ENCODE results near the gene AKAP17A.
A peak's percentile ranks its signal among the peaks of the same experiment; 100 is the strongest.

AKAP17A gene

GRCh38 chrX:1596676-1597344 is 5.4 kb downstream of the AKAP17A start:
- Histone ChIP-seq H3K4me3 (ENCODE audit: insufficient read length, low read depth) (no peak overlapping the region), H3K36me3 (ENCODE audit: insufficient read depth, insufficient read length, low read length) (peaks cover 88% of the 10 kb centered on the region), H3K4me1 (ENCODE audit: insufficient read depth, insufficient read length) (peaks cover 20% of the 10 kb centered on the region), H3K9me3 (ENCODE audit: insufficient read depth, low read length) (no peaks in the 10 kb centered on the region), H3K9ac (ENCODE audit: insufficient read length, low read depth) (no peak overlapping the region), H3K27me3 (ENCODE audit: insufficient read depth, insufficient read length) (no peaks in the 10 kb centered on the region)
- no peak for TF ChIP-seq YY1 (IDR thresholded peaks at IDR 0.05; ENCODE audit: insufficient read depth, insufficient read length)
- no peak for TF ChIP-seq ZNF274 (IDR thresholded peaks at IDR 0.05; ENCODE audit: low read depth, low read length)
- no peak for TF ChIP-seq SUZ12 (IDR thresholded peaks at IDR 0.05; ENCODE audit: extremely low read depth, insufficient read depth, insufficient read length)
- DNase-seq (ENCODE audit: low read depth, low spot score): no peak

DNA sequence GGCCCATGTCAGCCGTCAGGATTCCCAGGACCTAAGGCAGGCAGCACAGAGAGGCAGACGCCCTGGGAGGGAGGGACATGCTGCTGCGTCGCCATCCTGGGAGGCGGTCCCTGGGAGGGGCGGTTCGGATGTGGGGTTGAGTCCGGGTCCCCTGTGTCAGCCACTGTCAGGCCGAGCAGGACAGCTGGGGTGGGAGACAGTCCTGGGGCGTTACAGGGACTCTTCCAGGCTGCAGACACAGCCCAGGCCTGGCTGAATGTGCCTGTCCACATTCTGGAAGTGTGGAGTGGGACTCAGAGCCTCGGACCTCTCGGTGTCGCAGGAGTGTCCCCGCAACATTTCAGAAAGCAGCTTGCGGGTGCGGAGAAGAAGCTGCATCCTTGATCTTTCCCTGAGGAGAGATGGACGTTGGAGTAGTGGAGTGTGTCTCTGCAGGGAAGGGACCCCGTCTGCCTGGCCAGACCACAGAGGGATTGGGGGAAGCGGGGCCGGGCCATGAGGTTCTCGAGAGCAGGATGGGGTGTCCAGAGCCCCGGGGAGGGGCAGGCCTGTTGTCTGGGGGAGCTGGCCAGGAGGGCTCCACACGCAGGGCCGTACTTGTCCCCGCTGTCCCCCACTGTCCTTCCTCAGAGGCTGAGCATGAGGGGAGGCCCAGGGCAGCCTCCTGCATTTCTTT is 6.1 kb downstream of the AKAP17A start:
- TF ChIP-seq ZNF274 (IDR thresholded peaks at IDR 0.05; ENCODE audit: low read depth, low read length) (no peak), YY1 (IDR thresholded peaks at IDR 0.05; ENCODE audit: insufficient read depth, insufficient read length) (no peak), SUZ12 (IDR thresholded peaks at IDR 0.05; ENCODE audit: extremely low read depth, insufficient read depth, insufficient read length) (no peak)
- DNase-seq (ENCODE audit: low read depth, low spot score): no peak
- peak overlapping the region; percentile 17 for H3K9ac ChIP-seq (ENCODE audit: insufficient read length, low read depth)
- peaks cover 95% of the 10 kb centered on the region for H3K36me3 ChIP-seq (ENCODE audit: insufficient read depth, insufficient read length, low read length)
- no peaks in the 10 kb centered on the region for H3K27me3 ChIP-seq (ENCODE audit: insufficient read depth, insufficient read length)
- no peaks in the 10 kb centered on the region for H3K9me3 ChIP-seq (ENCODE audit: insufficient read depth, low read length)
- no peak overlapping the region for H3K4me3 ChIP-seq (ENCODE audit: insufficient read length, low read depth)
- peaks cover 20% of the 10 kb centered on the region for H3K4me1 ChIP-seq (ENCODE audit: insufficient read depth, insufficient read length)

DNA sequence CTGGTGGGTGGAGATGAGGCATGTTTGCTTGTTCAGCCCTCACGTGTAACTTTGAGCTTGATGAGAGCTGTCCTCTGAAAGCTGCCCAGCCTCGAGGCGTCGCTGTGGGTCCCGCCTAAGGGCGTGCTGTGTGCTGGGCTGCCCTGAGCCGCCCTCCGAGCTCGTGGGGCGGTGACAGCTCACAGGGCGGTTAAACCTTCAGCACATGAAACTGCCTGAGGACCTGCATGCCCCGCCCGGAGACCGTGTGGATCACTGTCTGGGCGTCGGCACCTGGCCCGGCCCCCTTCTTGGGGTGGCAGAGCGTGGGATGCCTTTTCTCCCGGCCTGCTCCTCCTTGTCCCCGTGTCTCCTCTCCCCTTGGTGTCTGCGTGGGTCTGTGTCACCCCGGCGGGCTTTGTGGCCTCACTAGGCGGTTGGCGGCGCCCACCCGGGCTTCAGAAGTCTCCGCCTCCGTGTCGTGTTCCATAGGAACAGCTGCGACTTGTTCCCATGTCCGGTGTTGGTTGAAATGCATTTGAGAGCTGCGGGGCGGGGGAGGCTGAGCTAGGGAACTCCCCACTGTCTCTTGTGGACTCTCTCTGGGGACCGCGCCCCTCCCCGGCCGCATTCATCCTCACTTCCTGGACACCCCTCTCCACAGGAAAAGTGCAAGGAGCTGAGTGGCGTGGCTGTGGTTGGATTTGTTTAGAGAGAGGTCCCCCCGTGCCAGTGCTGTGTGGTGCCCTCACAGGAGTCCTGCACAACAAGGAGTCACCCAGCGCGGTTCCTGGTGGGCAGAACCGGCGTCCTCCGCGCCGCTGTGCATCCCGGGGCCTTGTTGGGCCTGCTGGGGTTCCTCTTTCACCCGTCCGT is 6.8 kb downstream of the AKAP17A start:
- H3K4me1 ChIP-seq (ENCODE audit: insufficient read depth, insufficient read length): peaks cover 16% of the 10 kb centered on the region
- no peaks in the 10 kb centered on the region for H3K9me3 ChIP-seq (ENCODE audit: insufficient read depth, low read length)
- H3K4me3 ChIP-seq (ENCODE audit: insufficient read length, low read depth): no peak overlapping the region
- peaks cover 96% of the 10 kb centered on the region for H3K36me3 ChIP-seq (ENCODE audit: insufficient read depth, insufficient read length, low read length)
- TF ChIP-seq YY1 (IDR thresholded peaks at IDR 0.05; ENCODE audit: insufficient read depth, insufficient read length): no peak
- no peak for TF ChIP-seq ZNF274 (IDR thresholded peaks at IDR 0.05; ENCODE audit: low read depth, low read length)
- no peak for TF ChIP-seq SUZ12 (IDR thresholded peaks at IDR 0.05; ENCODE audit: extremely low read depth, insufficient read depth, insufficient read length)
- no peak for DNase-seq (ENCODE audit: low read depth, low spot score)
- no peak overlapping the region for H3K9ac ChIP-seq (ENCODE audit: insufficient read length, low read depth)
- no peaks in the 10 kb centered on the region for H3K27me3 ChIP-seq (ENCODE audit: insufficient read depth, insufficient read length)

DNA sequence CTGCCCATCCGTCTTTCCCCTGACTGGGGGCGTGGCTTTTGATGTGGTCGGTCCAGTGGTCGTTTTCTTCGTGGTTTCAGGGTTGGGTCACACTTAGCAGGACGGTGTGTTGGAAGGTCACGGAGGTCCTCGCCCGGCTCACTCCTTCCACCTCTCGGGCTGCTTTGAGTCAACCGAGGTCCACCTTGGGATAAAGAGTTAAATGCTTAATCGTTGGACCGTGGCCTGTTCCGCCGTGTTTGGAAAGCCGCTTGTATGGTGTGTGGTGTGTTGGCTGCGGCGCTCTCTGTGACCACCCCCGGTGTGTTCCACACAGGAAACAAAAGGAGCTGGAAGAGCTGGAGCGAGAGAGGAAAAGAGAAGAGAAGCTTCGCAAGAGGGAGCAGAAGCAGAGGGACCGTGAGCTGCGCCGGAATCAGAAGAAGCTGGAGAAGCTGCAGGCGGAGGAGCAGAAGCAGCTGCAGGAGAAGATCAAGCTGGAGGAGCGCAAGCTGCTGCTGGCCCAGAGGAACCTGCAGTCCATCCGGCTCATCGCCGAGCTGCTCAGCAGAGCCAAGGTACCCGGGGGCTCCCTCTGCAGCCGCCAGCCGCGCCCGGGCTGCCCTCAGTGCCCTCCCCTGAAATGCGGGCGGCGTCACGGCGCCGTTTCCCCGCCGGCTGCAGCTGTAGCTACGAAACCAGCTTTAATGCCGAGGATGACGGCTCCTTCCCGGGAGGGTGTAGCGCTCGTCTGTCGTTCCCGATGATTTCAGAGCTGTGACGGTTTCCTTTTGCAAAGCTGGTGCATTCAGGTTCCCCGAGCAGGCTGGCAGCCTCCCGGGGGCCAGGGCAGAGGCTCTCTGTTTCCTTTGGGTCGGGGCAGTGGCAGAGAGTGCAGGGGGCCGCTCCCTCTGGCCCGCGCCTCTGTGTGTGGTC is 7.7 kb downstream of the AKAP17A start:
- peak overlapping the region; percentile 8 for H3K9ac ChIP-seq (ENCODE audit: insufficient read length, low read depth)
- peaks cover 91% of the 10 kb centered on the region for H3K36me3 ChIP-seq (ENCODE audit: insufficient read depth, insufficient read length, low read length)
- H3K9me3 ChIP-seq (ENCODE audit: insufficient read depth, low read length): no peaks in the 10 kb centered on the region
- no peaks in the 10 kb centered on the region for H3K27me3 ChIP-seq (ENCODE audit: insufficient read depth, insufficient read length)
- DNase-seq (ENCODE audit: low read depth, low spot score): no peak
- peaks cover 12% of the 10 kb centered on the region for H3K4me1 ChIP-seq (ENCODE audit: insufficient read depth, insufficient read length)
- no peak overlapping the region for H3K4me3 ChIP-seq (ENCODE audit: insufficient read length, low read depth)
- TF ChIP-seq YY1 (IDR thresholded peaks at IDR 0.05; ENCODE audit: insufficient read depth, insufficient read length): no peak
- TF ChIP-seq SUZ12 (IDR thresholded peaks at IDR 0.05; ENCODE audit: extremely low read depth, insufficient read depth, insufficient read length): no peak
- no peak for TF ChIP-seq ZNF274 (IDR thresholded peaks at IDR 0.05; ENCODE audit: low read depth, low read length)

DNA sequence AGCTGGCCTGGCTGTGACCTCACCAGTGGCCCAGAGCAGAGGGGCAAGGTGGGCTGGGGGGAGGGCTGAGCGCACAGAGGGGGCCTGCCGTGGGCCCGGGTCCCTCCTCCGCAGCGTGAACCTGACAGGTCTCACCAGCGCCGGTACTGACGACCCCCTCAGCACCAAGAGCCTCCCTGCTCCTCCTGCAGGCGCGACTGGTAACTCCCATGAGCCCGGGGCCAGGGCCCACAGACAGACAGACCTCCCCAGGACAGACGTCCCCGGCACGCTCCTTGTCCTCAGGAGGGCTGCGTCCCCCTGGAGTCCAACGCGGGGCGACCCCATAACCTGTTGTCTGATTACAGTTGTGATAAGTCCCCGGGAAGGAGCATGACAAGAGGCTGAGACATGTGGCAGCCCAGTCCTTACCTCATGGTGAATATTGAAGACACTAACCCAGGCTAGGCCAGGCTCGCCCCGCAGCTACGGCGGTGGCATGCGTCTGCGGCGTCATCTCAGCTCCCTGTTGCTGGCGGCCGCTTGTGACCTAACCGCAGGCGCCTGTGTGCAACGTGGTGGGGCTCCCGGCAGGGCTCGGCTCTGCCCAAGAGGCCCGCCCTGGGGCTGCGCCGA is 8.5 kb downstream of the AKAP17A start:
- Histone ChIP-seq H3K9ac (ENCODE audit: insufficient read length, low read depth) (no peak overlapping the region), H3K9me3 (ENCODE audit: insufficient read depth, low read length) (no peaks in the 10 kb centered on the region), H3K4me1 (ENCODE audit: insufficient read depth, insufficient read length) (peaks cover 12% of the 10 kb centered on the region), H3K27me3 (ENCODE audit: insufficient read depth, insufficient read length) (no peaks in the 10 kb centered on the region), H3K4me3 (ENCODE audit: insufficient read length, low read depth) (no peak overlapping the region), H3K36me3 (ENCODE audit: insufficient read depth, insufficient read length, low read length) (peaks cover 86% of the 10 kb centered on the region)
- TF ChIP-seq YY1 (IDR thresholded peaks at IDR 0.05; ENCODE audit: insufficient read depth, insufficient read length): no peak
- TF ChIP-seq ZNF274 (IDR thresholded peaks at IDR 0.05; ENCODE audit: low read depth, low read length): no peak
- TF ChIP-seq SUZ12 (IDR thresholded peaks at IDR 0.05; ENCODE audit: extremely low read depth, insufficient read depth, insufficient read length): no peak
- DNase-seq (ENCODE audit: low read depth, low spot score): no peak

- H3K27me3 ChIP-seq (ENCODE audit: insufficient read depth, insufficient read length): no peaks in the 10 kb centered on the region
- peaks cover 8% of the 10 kb centered on the region for H3K4me1 ChIP-seq (ENCODE audit: insufficient read depth, insufficient read length)
- H3K4me3 ChIP-seq (ENCODE audit: insufficient read length, low read depth): no peak overlapping the region
- H3K36me3 ChIP-seq (ENCODE audit: insufficient read depth, insufficient read length, low read length): peaks cover 80% of the 10 kb centered on the region
- H3K9ac ChIP-seq (ENCODE audit: insufficient read length, low read depth): no peak overlapping the region
- TF ChIP-seq SUZ12 (IDR thresholded peaks at IDR 0.05; ENCODE audit: extremely low read depth, insufficient read depth, insufficient read length) (no peak), YY1 (IDR thresholded peaks at IDR 0.05; ENCODE audit: insufficient read depth, insufficient read length) (no peak), ZNF274 (IDR thresholded peaks at IDR 0.05; ENCODE audit: low read depth, low read length) (no peak)
- DNase-seq (ENCODE audit: low read depth, low spot score): no peak
- H3K9me3 ChIP-seq (ENCODE audit: insufficient read depth, low read length): no peaks in the 10 kb centered on the region
Observed at GRCh38 chrX:1600406-1601050, 9.1 kb downstream of the AKAP17A start.
